ENCODE measurements around the gene SRSF4.

Gene SRSF4

DNA sequence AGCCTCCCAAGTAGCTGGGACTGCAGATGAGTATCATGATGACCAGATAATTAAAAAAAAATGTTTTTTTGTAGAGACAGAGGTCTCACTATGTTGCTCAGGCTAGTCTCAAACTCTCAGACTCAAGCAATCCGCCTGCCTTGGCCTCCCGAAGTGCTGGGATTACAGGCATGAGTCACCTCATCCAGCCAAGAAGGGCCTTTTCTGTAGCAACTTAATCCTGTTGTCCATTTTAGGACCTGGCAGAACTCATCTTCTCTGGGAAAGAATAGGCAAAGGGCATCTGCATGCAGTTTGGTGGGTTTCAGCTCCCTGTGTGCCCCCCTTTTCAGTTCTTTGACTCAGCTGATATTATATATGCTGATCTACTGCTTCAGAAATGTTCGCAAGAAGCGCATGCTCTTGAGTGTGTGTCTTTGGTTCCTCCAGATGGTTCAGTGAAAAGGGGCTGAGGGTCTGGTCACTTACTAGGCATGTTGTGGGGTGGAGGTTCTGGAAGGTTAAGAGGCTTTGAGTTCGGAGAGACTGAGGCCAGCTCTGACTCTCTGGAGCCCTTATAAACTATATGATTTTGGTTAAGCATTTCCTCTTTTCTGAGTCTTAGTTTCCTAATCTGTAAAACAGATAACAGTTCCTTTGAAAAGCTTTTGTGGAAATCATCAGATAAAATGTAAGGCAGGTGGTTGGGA is 19.4 kb upstream of the SRSF4 start:
- no peak for DNase-seq

DNA sequence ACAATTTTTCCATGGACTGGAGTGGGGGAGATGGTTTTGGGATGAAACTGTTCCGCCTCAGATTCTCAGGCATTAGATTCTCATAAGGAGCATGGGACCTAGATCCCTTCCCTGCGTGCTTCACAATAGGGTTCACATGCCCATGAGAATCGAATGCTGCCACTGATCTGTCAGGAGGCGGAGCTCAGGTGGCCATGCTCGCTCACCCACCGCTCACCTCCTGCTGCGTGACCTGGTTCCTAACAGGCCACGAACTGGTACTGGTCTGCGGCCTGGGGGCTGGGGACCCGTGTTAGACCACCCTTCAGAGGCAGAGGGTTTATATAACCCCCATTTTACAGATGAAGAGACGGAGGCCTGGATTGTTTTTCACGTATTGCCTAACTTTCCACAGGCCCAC is 16.3 kb upstream of the SRSF4 start:
- DNase-seq: no peak

DNA sequence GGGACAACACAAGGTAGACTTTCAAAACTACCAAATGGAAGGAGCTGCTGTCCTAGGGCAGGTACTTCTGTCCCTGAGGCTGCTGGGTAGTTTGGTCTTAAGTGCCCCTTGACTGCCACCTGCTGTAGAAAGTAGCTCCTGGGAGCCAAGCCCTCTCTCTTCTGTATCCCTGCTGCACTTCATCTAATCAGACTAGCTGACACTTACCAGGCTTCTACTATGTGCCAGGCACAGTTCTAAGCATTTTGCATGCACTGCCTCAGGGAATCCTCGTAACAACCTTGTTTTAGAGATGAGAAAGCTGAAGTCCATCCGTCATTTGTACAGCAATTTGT is 15.9 kb upstream of the SRSF4 start:
- DNase-seq: peak; percentile 23 to 53

DNA sequence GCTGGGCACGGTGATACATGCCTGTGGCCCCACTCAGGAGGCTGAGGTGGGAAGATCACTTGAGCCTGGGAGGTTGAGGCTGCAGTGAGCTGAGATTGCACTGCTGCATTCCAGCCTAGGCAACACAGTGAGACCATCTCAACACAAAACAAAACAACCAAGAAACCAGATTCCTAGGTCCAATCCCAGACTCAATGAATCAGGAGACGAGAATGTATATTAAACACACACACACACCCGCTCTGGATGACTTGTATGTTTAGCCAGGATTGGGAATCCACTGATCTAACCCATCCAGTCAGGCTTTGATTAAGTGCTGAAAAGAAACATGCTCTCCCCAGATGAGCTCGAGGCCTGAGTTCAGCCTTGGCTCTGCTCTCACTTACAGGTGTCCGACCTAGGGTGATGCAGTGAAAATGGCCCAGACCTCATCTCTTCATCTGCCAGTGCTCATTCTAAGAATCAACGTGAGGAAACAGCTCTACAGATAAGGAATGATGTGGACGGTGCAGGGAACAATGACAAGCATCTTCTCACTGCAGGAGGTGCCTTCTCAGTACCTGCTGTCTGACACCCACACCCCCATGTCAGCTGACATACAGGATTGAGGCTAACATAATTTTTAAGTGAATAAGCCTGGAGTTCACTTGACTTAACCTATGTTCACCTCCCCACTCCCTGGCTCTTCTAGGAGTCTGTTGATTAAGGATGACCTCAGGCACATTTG is 15.3 kb upstream of the SRSF4 start:
- DNase-seq: no peak

DNA sequence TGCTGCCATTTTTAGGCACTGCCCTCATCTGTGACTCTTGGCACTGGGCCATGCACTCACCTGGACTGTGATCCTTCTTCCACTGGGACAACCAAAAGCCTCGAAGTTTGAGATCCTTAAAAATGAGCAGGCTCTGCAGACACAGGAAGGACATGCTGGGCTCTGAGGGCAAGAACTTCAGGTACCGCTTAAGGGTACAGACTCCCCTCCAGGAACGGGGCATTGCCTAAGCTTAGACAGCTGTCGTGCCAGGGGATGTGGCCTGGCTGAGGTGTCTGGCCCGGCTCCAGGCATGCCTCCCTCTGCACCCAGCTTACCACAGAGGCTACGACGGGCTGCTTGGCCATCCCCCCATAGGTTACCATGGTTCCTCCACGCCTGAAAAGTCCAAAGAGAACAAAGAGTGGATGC is 14.2 kb upstream of the SRSF4 start:
- DNase-seq: no peak

DNA sequence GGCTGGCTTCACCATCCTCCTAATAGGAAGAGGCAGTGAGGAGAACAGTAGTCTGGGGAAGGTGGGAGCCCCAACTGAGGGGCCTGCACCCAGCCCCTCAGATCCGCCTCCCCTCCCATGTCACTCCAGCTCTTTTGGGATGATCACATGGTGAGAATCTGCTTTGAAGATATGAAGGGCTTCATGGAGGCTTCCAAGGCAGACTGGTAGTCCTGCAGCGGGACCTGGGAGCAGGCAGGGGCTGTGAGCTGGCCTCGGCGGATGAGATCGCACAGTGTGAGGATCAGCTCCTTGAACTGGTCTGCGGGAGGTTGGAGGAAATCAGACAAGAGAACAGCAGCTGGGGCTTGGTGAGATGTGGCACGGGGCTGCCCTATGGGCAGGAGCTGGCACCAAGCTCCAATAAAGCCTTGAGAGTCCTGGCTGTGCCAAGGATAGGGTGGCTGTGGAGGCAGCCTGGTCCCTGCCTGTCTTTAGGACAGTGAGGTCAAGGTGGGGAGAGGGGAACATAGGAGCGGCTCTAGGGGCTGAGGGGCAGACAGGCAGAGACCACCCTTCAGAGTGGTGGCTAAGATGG is 12.3 kb upstream of the SRSF4 start:
- DNase-seq: no peak

DNA sequence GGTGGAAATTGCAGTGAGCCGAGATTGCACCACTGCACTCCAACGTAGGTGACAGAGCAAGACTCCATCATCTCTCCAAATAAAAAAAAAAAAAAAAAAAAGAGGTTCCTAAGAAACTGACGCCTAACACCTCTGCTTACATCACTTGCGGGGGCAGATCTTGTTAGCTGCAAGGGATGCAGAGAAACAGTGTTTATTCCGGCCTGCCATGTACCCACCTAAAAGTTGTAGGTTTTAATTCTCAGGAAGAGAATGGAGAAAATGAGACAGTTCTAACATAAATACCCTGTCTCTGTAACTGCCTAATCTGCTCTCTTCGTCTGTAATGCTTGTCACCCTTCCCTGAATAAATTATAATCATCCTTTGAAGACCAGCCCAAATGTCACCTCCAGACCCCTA is 9.0 kb upstream of the SRSF4 start:
- no peak for DNase-seq

DNA sequence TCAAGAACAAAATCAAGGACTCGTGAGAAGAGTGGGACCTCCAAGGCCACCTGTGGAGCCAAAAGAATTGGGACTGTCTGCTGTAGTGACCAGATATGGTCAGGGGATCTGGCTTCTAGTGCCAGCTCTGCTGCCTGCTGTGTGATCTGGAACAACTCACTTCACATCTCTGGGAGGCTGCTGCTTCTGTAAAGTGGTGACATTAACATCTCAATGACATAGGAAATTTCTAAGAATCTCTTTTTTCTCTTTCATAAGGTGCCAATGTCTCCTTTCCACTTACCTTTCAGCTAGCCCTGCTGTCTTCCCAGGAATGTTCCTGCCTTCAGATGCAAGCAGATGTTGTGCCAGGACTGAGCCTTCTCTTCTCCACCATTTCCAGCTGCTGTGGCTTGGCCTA is 5.0 kb upstream of the SRSF4 start:
- DNase-seq: no peak

DNA sequence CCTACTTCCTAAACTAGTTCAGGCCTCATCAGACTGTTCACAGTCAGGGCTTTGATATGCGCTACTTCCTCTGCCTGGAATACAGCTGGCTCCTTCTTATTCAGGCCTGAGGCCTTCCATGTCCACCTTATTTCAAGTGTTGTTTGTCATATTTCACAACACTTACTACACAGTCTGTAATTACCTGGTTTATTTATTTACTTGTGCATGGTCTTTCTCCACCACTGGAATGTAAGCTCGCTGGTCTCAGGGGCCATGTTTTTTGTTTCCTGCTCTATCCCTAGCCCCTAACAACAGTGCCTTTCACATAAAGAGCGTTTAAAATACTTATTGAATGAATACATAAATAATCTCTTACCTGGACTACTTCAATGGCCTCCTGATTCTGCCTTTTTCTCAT is 4.6 kb upstream of the SRSF4 start:
- no peak for DNase-seq

DNA sequence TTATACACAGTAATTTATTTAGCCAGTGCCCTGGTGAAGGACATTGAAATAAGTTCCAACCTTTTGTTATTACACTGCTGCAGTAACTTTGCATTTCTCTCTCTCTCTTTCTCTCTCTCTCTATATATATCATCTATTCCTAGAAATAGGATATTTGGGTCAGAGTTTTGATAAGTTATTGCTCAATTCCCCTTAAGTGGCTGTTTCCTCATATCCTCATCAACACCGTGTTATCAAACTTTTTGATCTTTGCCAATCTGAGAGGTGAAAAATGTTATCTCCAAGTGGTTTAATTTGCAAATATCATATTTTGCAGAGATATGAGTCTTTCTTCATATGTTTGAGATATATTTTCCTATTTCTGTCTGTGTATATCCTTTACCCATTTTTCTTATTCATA is 1.6 kb upstream of the SRSF4 start:
- no peak for DNase-seq

DNA sequence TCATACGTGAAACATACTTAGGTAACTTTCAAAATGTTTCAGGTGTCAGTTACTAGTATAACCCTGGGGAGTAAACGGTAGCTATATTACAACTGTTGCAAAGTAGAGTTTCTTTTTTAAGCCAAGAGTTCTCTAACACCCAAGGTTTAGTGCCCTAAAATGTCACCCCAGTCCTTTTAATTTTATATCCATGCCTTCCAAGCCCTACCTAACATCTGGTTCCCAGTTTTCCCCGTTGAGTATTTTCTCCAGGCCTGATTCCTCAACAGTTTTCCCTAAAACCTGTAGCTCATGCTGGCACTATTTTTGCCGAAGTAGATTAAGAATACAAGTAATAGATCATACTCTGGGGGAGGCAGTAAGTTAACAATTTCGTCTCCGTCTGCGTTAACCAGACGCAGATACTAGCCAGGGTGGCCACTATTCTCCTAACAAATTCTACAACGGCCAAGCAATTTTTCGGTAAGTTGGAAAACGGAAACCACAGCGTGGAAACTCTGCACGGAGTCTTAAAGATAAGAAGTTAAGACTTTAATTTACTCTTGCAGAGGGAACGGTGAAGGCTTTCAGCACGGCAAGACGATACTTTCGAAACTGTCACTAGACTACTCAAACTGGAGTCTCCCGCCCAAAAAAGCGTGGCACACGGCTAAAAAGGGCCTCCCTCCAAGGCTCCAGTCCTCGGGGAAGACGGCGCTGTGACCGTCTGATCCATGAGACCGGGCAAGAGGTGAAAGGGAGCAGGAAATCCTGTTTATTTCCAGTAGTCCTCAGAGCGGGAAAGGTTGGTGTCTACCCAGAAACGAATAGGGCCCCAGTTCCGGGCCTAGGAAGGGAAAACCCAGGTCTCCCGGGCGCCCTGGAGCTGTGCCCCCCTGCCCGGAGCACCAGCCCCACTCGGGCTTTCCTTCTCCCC is 945 bp downstream of the SRSF4 start:
- no peak for DNase-seq

DNA sequence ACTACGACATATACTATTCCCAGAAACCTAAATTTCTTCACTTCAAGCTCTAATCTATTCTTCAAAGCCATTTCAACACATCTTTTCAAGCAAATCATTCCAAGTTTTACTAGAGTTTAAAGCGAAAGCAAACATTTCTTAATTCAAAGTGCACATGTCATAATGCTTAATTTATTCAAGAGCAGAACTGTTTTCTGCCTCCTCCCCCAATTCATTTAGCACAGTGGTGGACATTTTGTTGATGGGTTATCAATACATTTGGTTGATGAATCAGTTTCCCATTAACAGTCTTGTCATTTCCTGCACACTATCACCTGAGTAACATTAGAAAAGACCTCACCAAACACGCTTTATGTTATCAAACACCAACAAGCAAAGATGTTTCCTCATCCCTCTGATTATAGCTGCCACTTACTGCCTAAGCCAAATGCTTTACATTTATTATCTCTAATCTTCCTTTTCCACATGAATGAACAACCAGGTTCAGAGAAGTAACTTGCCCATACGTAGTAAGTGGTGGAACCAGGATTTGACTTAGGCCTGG is 2.0 kb downstream of the SRSF4 start:
- peak in 1 of 2 donors; percentile 30 for DNase-seq

DNA sequence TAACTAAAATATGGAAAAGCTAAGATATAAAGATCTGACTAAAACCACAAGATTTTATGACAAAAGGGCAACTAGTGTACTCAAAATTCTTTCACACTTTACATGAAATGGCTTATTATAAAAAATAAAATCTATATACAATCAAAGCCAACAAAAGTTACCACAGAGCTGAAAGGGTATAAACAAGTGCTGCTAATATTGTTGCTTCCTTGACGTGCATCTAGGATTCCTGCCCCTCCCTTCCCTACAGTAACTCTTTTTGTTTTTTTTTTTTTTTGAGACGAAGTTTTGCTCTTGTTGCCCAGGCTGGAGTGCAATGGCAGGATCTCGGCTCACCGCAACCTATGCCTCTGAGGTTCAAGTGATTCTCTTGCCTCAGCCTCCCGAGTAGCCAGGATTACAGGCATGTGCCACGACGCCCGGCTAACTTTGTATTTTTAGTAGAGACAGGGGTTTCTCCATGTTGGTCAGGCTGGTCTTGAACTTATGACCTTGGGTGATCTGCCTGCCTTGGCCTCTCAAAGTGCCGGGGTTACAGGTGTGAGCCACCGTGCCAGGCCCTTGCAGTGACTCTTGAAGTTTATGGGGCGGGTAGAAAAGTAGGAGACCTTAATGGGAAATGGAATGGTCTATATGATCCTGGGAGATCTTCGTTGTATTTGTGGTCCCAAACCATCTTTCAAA is 4.5 kb downstream of the SRSF4 start:
- DNase-seq: no peak

DNA sequence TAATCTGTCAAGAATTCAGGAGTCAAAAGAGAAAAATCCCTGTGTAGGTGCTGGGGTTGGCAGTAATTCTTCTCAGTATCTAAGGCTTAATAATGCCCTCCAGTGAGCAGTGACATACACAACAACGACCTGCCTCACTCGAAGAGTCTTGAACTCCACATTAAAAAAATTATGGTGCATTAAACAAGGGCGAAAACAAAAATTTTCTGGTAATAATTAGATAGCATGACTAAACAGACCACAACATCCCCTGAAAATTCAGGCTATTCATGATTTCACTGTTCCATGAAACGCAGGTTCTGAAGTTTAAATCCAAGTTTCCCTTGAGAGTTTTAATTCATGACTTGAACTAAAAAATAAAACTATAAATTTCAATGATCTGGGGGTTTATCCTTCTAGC is 5.1 kb downstream of the SRSF4 start:
- no peak for DNase-seq

DNA sequence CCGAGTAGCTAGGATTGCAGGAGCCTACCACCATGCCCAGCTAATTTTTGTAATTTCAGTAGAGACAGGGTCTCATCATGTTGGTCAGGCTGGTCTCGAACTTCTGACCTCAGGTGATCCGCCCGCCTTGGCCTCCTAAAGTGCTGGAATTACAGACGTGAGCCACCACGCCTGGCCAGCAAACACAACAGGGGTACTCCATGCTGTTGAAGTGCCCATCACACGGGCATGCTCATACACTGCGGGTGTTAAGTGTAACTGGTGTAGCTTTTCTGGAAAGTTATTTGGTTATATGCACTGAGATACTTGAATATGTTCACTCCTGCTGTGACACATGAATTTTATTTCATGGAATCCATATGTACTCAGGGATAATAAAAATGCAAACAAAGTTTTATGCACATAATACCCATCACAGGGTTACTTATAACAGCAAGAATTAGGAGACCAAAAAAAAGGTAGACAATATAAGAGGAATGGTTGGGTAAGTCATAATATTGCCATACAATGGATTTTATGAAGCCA is 9.2 kb downstream of the SRSF4 start:
- DNase-seq: no peak

DNA sequence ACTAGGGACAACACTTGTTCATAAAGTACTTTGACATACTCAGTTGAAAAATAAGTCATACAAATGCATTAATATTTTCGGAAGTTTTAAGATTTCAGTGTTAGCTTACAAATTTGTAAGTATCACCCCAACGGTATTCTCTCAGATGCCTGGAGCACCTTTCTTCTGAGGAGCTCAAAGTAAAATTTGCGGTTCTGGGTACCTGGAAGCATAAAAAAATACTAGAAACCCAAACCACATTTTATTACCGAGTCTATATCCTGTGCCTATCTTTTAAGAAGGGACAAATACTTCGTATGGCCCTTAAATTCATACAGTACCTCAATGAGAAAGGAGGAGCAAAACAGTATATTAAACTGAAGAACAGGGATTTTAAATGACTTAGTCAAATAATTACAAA is 10.2 kb downstream of the SRSF4 start:
- DNase-seq: peak in 1 of 2 donors; percentile 33

DNA sequence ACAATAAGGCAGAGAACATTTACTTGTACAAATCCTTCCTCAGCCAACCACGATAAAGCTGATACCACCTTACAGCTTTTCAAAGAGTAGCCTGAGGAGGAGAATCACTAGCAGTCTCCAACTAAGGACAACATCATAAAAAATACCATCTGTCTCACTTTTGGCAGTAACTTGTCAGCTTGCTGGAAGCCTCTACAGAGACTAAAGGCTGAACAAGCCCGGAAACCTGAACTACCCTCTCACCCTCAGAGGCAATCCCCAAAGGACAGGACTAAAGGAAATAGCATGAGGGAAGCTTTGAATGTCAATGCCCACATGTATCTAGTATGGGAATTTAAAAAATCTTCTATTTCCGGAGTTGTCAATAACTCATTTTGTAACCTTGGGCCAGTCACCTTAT is 10.6 kb downstream of the SRSF4 start:
- DNase-seq: no peak

DNA sequence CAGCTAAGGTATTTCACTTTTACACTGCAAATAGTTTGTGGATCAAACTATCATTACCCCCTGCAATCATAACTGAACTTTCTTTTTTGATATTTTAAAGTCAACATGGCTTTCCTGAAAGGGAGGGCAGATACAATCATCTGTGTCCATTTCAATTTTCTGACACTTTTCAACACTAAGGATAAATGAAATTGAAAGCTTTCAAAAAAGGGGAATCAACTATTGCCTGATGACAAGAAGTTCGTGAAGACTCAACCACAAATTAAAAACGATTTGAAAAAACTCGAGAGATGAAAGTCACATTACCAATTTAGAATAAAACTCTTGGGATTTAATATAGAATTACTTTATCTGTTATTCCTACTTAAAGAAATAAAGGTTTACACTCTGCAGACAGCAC is 11.7 kb downstream of the SRSF4 start:
- no peak for DNase-seq

DNA sequence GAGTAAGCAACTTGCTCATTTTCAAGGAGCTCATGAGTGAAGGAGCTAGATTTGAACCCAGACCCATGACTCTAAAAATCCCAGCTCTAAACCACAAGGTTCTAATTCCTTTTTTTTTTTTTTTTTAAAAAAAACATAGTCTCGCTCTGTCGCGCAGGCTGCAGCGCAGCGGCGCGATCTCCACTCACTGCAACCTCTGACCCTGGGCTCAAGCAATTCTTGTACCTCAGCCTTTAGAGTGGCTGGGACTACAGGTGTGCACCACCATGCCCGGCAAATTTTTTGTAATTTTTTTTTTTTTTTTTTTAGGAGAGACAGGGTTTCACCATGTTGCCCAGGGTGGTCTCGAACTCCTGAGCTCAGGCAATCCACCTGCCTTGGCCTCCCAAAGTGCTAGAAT is 13.8 kb downstream of the SRSF4 start:
- DNase-seq: no peak

DNA sequence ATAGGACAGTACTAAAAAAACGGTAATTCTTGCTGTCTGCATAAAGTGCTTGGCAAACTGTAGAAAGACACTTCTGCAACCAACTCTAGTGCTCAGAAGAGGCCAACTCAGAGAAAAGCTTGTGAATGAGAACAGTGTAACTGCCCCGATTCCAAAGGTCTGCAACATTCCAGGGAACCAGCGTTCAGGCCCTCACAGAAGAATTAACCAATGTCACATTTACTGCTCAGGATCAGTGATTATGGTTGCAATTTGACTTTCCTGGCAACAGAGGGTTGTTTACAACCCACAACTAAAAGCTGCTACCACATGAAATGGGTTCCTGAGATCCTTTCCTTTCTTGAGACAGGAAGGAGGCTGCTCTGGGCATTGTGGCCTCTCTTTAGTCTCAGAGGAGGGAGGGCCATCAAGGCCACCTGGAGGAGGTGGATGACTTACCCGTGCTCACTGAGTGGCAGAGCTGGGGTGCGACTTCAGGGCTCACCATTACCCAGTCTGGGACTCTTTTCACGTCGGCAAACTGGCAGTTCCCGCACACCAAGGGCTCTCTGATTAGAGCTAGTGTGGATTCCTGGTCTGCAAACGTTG is 15.3 kb downstream of the SRSF4 start:
- DNase-seq: no peak

DNA sequence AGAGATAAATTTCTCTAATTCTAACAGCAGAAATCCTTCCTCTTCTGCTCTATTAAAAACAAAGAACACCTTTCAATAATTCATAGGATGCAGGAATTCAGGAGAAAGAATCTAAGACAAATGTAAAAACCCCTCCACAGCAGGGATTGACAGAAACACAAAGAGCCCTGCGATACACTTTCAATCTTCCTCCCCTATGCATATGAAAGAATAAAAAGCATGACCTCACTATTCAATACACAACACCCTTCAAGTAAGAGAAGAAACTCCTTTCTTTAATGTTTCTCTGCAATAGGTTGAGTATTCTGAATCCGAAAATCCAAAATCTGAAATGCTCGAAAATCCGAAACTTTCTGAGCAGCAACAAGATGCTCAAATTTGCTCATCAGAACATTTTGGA is 17.1 kb downstream of the SRSF4 start:
- no peak for DNase-seq
